HG03469 (cell line): Measurements from ENCODE around the gene HSPG2.
"Not testable (repeated sequence)": the region's sequence is repeated elsewhere in the genome, so short reads cannot be mapped to it uniquely, and the experiment has no call there.

ENCODE experiments used
- ATAC-seq: cut with Tn5 transposase; IDR thresholded peaks from one replicate; pipeline ENCODE4 v1.9.1; 2021; ENCODE audit warnings: mild to moderate bottlenecking, moderate library complexity, moderate number of reproducible peaks; ENCODE audit not compliant: unreplicated experiment

The HSPG2 gene

GRCh38 chr1:21813542-21813941 is 123.6 kb downstream of the HSPG2 start:
- no peak for ATAC-seq

GRCh38 chr1:21811875-21812305 is 125.2 kb downstream of the HSPG2 start, which contains the start of gene LDLRAD2:
Gene LDLRAD2 (plus strand): TSS chr1:21812265. CDS start chr1:21812452, 187 bp downstream.
- ATAC-seq = no peak

- ATAC-seq = no peak
Measured at GRCh38 chr1:21804536-21804935, 132.6 kb downstream of the HSPG2 start.

- ATAC-seq = no peak
Measured at GRCh38 chr1:21801100-21801499, 136.0 kb downstream of the HSPG2 start.

- ATAC-seq = no peak
Measured at GRCh38 chr1:21799730-21800129, 137.4 kb downstream of the HSPG2 start.

GRCh38 chr1:21795075-21795474 is 142.0 kb downstream of the HSPG2 start:
- ATAC-seq = no peak

- no peak for ATAC-seq
Measured at GRCh38 chr1:21794656-21795055, 142.5 kb downstream of the HSPG2 start.

- no peak for ATAC-seq
Measured at GRCh38 chr1:21793104-21793503, 144.0 kb downstream of the HSPG2 start.

- no peak for ATAC-seq
Measured at GRCh38 chr1:21786640-21787039, 150.5 kb downstream of the HSPG2 start.

GRCh38 chr1:21785764-21786163 is 151.3 kb downstream of the HSPG2 start:
- ATAC-seq = not testable (repeated sequence)

GRCh38 chr1:21783679-21784603 is 153.2 kb downstream of the HSPG2 start:
- ATAC-seq = peak; percentile 52

- ATAC-seq = peak; percentile 37
Measured at GRCh38 chr1:21782868-21783678, 154.0 kb downstream of the HSPG2 start, which contains the start of gene USP48. Gene USP48 (minus strand): TSS chr1:21783149. CDS start chr1:21782957, 192 bp downstream.

- no peak for ATAC-seq
Measured at GRCh38 chr1:21782349-21782867, 154.7 kb downstream of the HSPG2 start.

GRCh38 chr1:21781815-21782348 is 155.2 kb downstream of the HSPG2 start:
- ATAC-seq = no peak

- no peak for ATAC-seq
Measured at GRCh38 chr1:21779613-21780521, 157.2 kb downstream of the HSPG2 start.

GRCh38 chr1:21778405-21778727 is 158.7 kb downstream of the HSPG2 start:
- ATAC-seq = no peak

- ATAC-seq = not testable (repeated sequence)
Measured at GRCh38 chr1:21776925-21777324, 160.2 kb downstream of the HSPG2 start.

- ATAC-seq = no peak
Measured at GRCh38 chr1:21775985-21776562, 161.0 kb downstream of the HSPG2 start.

- ATAC-seq = no peak
Measured at GRCh38 chr1:21775550-21775914, 161.6 kb downstream of the HSPG2 start.
